Activated T-helper 2 cell treated with anti-CD3 and anti-CD28 coated beads, Interferon-gamma antibody, Interleukin-2, Interleukin-4, amounts not matched to agents 10 μg/mL and 5 μg/mL and 100 μg/mL, durations not matched to agents 14 hours and 24 hours and 36 hours (primary cell): ENCODE results near the gene CCM2. TPM values are rescaled to one million over a fixed set of nuclear protein-coding genes. Genes with fewer than 3 reads are reported as not detected.
"Not testable (repeated sequence)": the region's sequence is repeated elsewhere in the genome, so short reads cannot be mapped to it uniquely, and the experiment has no call there.

ENCODE experiments used
- DNase-seq: peaks from one replicate; pipeline ENCODE4 v3.0.0; 2021; ENCODE audit warnings: low spot score
- H3K27ac Mint-ChIP-seq: one replicate; pipeline ENCODE4 v1.8.0; 2021; ENCODE audit warnings: mixed read lengths
- H3K27me3 Mint-ChIP-seq: one replicate; pipeline ENCODE4 v1.8.0; 2021; ENCODE audit warnings: low read depth, mixed read lengths
- H3K36me3 Mint-ChIP-seq: one replicate; pipeline ENCODE4 v1.8.0; 2021; ENCODE audit warnings: low read depth, mixed read lengths
- H3K4me1 Mint-ChIP-seq: one replicate; pipeline ENCODE4 v1.8.0; 2021; ENCODE audit warnings: low read depth, mixed read lengths
- H3K4me3 Mint-ChIP-seq: one replicate; pipeline ENCODE4 v1.8.0; 2021; ENCODE audit warnings: low read depth, mild to moderate bottlenecking, moderate library complexity, mixed read lengths
- H3K9me3 Mint-ChIP-seq: one replicate; pipeline ENCODE4 v1.8.0; 2021; ENCODE audit warnings: mixed read lengths
- intact Hi-C: fragments of 100-400 bp; cut with micrococcal nuclease; formaldehyde crosslinking; loops from one replicate; pipeline ENCODE4 v1.15.1; 2023
- total RNA-seq: library from RNA; stranded (reverse); gene quantifications from 2 replicates; pipeline ENCODE4 v1.2.3, GENCODE V29; 2022

CCM2 gene
- total RNA-seq, 1 donor from 2014 or later, result 61.3 TPM

DNA sequence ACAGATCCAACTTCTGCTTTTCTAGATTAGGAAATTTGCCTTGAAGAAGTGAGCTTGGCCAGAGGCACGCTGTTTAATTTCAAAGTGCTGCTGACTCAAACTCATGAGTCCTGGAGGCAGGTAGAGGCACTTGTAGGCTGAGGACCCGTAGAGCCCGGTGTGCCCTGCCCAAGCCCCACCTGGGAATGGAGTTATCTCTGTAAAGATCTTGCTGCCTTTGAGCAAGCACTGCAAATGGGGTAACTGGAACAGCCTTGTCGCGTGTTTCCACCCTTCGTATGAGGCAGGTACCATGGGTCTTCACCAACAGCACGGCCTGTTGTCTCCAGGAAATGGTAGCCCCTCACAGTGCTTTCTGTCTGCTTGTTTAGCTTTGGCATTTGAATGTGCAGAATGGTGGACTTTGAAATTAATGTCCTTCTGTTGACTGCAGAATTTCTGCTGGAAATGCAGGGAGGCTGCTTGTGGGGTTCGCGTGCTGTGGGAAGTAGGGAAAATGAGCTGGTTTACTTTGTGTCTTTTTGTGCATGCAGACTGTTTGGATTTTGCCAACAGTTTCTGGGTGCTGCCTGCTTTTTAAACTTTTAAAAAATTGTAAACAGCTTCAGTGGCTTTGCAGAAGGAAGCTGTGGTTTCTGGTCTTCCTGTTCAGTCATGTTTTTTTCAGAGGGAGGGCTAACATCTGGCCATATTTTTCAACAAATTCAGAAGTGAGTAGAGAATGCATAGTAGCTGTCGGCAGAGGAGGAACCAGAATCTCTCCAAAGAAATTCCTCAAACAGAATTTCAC lies 27.2 kb downstream of the CCM2 start:
- intact Hi-C loops, result loop anchor here (1.0 kb wide), 1 partner anchor 48 kb away; the partner anchor contains the start of gene MYO1G

DNA sequence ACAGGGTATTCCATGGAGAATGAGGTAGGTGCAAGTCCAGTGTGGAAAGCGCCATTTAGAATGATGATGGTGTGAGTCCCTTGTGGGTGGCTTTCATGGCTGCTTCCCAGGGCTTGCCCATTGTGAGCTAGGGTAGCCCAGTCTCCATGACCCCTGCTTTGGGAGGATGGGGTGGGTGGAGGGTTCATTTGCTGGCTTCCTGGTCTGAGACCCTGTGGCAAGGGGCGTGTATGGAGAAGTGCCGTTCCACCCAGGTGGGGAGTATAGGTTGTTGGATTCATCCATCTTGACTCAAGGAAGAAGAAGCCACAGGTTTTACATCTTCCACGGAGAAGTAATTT lies 27.7 kb downstream of the CCM2 start:
- Mint-ChIP-seq H3K27ac (peak overlapping the region; percentile 83), H3K27me3 (no peaks in the 10 kb centered on the region), H3K36me3 (peaks cover 65% of the 10 kb centered on the region), H3K9me3 (no peaks in the 10 kb centered on the region), H3K4me3 (peak overlapping the region; percentile 84), H3K4me1 (peaks cover 71% of the 10 kb centered on the region)
- DNase-seq, result no peak
- intact Hi-C loops, result loop anchor here (1.0 to 2.0 kb wide), 2 partner anchors 48 to 83 kb away; partner anchors contain the start of genes MYO1G and TBRG4

More for the DNA sequence above, 27.2 kb downstream of the CCM2 start:
- Mint-ChIP-seq H3K4me3 (peak overlapping the region; percentile 84), H3K27me3 (no peaks in the 10 kb centered on the region), H3K27ac (peak overlapping the region; percentile 83), H3K36me3 (peaks cover 59% of the 10 kb centered on the region), H3K4me1 (peaks cover 65% of the 10 kb centered on the region), H3K9me3 (no peaks in the 10 kb centered on the region)
- peak; percentile 29 for DNase-seq

DNA sequence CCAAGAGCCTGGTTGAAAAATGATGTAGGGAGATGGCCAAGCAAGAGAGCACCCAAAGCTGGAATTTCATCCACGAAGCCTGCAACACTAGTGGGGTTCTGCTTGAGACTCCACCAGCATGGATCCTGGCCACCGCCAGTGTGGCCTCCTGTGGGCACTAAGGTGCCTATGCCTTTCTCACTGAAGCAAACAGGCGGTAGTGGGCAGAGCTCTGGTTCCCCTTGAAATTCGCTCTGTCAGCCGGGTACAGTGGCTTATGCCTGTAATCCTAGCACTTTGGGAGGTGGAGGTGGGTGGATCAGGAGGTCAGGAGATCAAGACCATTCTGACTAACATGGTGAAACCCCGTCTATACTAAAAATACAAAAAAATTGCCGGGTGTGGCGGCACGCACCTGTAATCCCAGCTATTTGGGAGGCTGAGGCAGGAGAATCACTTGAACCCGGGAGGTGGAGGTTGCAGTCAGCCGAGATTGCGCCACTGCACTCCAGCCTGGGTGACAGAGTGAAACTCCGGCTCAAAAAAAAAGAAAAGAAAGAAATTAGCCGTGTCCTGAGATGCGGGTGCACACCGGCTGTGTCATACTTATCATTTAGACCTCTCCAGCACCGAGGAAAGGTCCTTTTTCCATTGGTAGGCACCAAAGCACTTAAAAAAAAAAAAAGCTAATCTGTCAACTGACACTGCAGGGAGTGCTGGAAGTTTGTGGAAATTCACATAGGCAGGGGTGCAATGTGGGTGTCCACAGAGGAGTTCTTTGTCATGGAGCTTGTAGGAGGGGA lies 28.3 kb downstream of the CCM2 start:
- H3K36me3 Mint-ChIP-seq, result peaks cover 71% of the 10 kb centered on the region
- no peaks in the 10 kb centered on the region for H3K27me3 Mint-ChIP-seq
- H3K4me3 Mint-ChIP-seq, result peak overlapping the region; percentile 84
- no peaks in the 10 kb centered on the region for H3K9me3 Mint-ChIP-seq
- H3K27ac Mint-ChIP-seq, result peak overlapping the region; percentile 83
- intact Hi-C loops, result loop anchor here (2.0 kb wide), 1 partner anchor 82 kb away; the partner anchor contains the start of gene TBRG4
- peaks cover 75% of the 10 kb centered on the region for H3K4me1 Mint-ChIP-seq
- DNase-seq, result no peak

DNA sequence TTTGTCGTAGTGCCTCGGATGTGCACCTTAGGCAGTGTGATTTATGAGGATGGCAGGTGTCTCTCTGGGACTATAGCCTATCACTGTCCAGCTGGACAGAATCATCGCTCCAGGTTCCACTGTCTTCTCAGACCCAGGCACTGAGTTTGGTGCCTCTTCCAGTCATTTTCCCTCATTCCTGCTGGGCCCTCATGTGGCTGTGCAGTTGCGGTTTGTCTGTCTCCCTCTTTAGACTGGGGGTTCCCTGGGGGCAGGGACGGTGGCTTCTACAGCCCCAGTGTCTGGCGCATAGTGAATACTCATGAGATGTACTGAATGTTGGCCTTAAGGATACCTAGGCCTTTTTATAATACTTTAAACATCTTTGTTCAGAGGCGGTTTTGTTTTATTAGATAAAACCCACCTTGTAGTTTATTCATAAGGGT lies 28.9 kb downstream of the CCM2 start:
- intact Hi-C loops, result loop anchor here (2.0 kb wide), 1 partner anchor 82 kb away; the partner anchor contains the start of gene TBRG4
- Mint-ChIP-seq H3K9me3 (no peaks in the 10 kb centered on the region), H3K4me1 (peaks cover 78% of the 10 kb centered on the region), H3K27me3 (no peaks in the 10 kb centered on the region), H3K4me3 (peak overlapping the region; percentile 84), H3K36me3 (peaks cover 71% of the 10 kb centered on the region), H3K27ac (peak overlapping the region; percentile 83)
- DNase-seq, result no peak

DNA sequence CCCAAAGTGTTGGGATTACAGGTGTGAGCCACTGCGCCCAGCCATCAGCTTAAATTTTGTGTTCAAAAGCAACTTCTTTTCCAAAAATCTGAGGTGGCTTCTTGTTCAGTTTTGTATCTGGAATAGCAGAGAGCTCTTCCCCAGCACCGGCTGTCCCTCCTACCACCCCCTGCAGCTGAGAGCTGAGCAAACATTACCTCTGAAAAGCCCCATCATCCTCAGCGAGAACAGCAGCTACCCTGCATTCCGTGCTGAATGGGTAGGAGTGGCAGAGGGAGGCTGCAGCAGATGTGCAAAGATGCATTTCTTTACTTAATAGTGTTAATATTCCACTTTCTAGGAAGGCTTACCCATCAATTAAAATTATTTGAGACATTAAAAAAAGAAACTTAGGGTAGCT lies 31.8 kb downstream of the CCM2 start:
- H3K27ac Mint-ChIP-seq, result no peak overlapping the region
- intact Hi-C loops, result loop anchor here (2.0 kb wide), 1 partner anchor 31 kb away; the partner anchor contains the start of gene CCM2
- peaks cover 55% of the 10 kb centered on the region for H3K36me3 Mint-ChIP-seq
- H3K4me3 Mint-ChIP-seq, result no peak overlapping the region
- H3K27me3 Mint-ChIP-seq, result no peaks in the 10 kb centered on the region
- no peaks in the 10 kb centered on the region for H3K9me3 Mint-ChIP-seq
- H3K4me1 Mint-ChIP-seq, result peaks cover 73% of the 10 kb centered on the region
- no peak for DNase-seq

DNA sequence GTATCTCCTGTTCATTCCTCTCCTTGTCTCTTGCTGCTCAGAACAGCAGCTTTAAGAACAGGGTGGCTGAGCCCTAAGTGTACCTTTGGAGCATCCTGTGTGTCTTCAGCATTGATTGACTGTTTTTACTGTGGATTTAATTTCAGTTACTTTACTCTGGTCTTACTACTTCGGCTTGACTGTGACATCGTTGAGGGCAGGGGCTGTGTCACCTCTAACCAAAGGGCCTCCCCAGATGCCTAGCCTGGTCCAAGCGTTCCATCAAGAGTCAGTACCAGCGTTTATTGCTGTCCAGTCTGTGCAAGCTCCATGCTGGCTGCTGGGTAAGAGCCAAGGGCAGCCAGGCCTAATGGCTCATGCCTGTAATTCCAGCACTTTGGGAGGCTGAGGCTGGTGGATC lies 32.4 kb downstream of the CCM2 start:
- DNase-seq, result no peak
- peak overlapping the region; percentile 74 for H3K27ac Mint-ChIP-seq
- intact Hi-C loops, result loop anchor here (2.0 kb wide), 1 partner anchor 32 kb away; the partner anchor contains the start of gene CCM2
- H3K4me3 Mint-ChIP-seq, result peak overlapping the region; percentile 24
- H3K27me3 Mint-ChIP-seq, result no peaks in the 10 kb centered on the region
- no peaks in the 10 kb centered on the region for H3K9me3 Mint-ChIP-seq
- peaks cover 71% of the 10 kb centered on the region for H3K4me1 Mint-ChIP-seq
- peaks cover 55% of the 10 kb centered on the region for H3K36me3 Mint-ChIP-seq

DNA sequence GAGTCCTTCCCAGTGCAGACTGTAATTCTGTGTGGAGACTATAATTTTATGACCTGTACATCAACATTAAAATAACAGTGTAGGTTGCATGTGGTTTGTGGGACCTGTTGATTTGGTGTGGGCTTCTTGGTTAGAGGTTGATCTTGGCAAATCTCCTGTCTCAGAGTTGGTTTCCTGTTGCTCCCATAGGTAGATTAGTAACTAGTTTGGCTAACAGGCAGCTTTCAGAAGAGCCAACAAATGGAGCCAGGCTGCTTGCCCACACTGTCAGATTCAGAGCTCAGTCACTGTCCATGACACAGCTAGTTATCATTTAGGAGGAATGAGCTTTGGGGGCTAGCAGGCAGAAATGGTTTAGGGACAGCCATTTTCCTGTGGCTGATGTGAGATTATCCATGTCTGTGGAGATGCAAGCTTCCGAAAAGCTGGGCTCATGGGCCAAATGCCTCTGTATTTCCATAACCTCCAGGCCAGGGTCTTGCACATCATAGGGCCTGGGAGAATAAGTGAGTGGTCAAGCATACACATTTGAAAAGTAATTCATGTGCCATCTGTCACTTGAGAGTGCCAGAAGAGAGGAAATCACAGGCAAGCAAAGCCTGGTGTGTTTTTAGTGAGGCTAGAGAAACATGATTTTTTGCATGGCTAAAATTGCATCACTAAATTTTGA lies 33.4 kb downstream of the CCM2 start:
- Mint-ChIP-seq H3K9me3 (no peaks in the 10 kb centered on the region), H3K27me3 (no peaks in the 10 kb centered on the region), H3K36me3 (peaks cover 54% of the 10 kb centered on the region), H3K4me3 (peak overlapping the region; percentile 7), H3K4me1 (peaks cover 70% of the 10 kb centered on the region), H3K27ac (peak overlapping the region; percentile 74)
- intact Hi-C loops, result loop anchor here (2.0 kb wide), 1 partner anchor 33 kb away; the partner anchor contains the start of gene CCM2
- DNase-seq, result no peak

DNA sequence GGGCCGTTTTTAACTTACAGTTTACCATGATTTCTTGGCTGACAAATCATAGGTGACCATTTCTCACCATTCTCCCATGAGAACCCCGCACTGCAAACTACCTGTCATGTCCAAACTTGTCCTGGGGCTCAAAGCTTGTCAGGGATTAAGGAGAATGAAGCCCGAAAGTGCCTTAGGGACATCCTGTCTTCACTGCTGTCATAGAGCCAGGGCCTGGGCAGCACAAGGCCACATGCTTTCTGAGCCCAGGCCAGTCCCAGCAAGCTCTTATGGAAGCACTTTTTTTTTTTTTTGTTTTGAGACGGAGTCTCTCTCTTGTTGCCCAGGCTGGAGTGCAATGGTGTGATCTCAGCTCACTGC lies 33.9 kb downstream of the CCM2 start:
- Mint-ChIP-seq H3K4me1 (peaks cover 69% of the 10 kb centered on the region), H3K36me3 (peaks cover 54% of the 10 kb centered on the region), H3K27ac (peak overlapping the region; percentile 74), H3K4me3 (peak overlapping the region; percentile 26), H3K9me3 (no peaks in the 10 kb centered on the region), H3K27me3 (no peaks in the 10 kb centered on the region)
- no peak for DNase-seq
- intact Hi-C loops, result loop anchor here (2.0 kb wide), 1 partner anchor 33 kb away; the partner anchor contains the start of gene CCM2

DNA sequence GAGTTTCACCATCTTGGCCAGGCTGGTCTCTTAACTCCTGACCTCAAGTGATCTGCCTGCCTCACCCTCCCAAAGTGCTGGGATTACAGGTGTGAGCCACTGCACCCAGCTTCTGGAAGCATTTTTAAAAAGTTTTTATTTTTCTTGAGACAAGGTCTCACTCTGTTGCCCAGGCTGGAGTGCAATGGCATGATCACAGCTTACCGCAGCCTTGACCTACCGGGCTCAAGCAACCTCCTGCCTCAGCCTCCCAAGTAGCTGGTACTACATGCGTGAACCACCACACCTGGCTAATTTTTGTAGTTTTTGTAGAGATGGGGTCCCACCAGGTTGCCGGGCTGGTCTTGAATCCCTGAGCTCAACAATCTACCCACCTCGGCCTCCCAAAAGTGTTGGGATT lies 34.7 kb downstream of the CCM2 start:
- intact Hi-C loops, H3K9me3 Mint-ChIP-seq, H3K4me3 Mint-ChIP-seq, H3K27me3 Mint-ChIP-seq, DNase-seq: not testable (repeated sequence)
- H3K36me3 Mint-ChIP-seq, result peaks cover 53% of the 10 kb centered on the region
- peaks cover 65% of the 10 kb centered on the region for H3K4me1 Mint-ChIP-seq
- peak overlapping the region; percentile 19 for H3K27ac Mint-ChIP-seq

DNA sequence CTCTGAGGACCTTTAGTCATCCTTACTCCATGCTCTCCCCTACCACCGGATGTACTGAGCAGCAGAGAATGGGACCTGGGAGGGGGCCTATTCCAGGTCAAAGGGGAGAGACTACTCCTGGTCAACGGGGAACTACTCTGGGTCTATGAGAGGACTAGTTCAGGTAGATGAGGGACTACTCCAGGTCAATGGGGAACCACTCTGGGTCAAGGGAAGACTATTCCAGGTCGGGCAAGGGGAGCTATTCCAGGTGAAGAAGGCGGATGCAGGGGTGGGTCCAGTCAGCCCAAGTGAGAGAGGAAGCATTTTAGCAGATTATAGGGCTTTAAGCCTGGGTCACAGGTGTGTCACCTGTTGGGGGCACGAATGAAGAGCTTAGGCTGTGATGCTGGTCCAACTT lies 35.4 kb downstream of the CCM2 start:
- Mint-ChIP-seq H3K9me3 (no peaks in the 10 kb centered on the region), H3K27me3 (no peaks in the 10 kb centered on the region), H3K36me3 (peaks cover 52% of the 10 kb centered on the region), H3K4me3 (peak overlapping the region; percentile 14), H3K27ac (peak overlapping the region; percentile 80), H3K4me1 (peaks cover 62% of the 10 kb centered on the region)
- no peak for DNase-seq
- intact Hi-C loops, result no loop called here

DNA sequence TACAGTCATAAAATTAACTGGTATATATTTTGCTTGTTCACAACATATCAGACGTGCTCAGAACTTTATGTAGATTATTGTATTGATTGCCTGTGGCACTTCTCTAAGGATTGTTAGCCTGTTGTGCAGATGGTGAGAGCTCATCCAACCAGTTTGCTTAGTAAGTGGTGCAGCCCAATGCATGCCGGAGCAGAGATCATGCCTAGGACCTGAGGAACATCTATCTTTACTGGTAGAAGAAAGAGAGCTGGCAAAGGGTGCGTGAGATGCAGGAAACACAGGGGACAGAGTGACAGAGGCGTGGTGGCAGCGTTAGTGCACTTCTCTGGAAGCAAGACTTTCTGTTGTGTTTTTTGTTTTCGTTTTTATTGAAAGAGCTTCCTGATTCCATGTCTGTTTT lies 35.9 kb downstream of the CCM2 start:
- no peaks in the 10 kb centered on the region for H3K27me3 Mint-ChIP-seq
- DNase-seq, result no peak
- peaks cover 62% of the 10 kb centered on the region for H3K4me1 Mint-ChIP-seq
- H3K9me3 Mint-ChIP-seq, result no peaks in the 10 kb centered on the region
- intact Hi-C loops, result no loop called here
- peaks cover 57% of the 10 kb centered on the region for H3K36me3 Mint-ChIP-seq
- peak overlapping the region; percentile 84 for H3K27ac Mint-ChIP-seq
- H3K4me3 Mint-ChIP-seq, result peak overlapping the region; percentile 65

DNA sequence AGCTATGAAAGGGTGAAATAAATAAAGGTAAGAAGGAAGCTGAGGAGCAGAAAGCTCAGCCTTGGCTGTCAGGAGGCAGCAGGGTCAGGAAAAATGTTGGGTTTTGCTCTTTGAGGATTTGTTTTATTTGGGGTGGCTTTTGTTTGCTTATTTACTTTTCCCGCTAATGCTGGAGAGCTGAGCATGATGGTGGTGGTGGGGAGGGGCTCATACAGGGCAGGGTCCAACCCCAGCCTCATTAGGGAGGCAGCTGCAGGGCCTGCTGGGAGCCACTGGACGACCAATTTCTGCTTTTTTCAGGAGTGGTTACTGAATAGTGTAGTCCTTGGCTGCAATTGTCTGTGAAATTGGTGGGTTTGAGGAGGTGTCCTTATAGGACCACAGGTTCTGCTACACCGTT lies 36.3 kb downstream of the CCM2 start:
- intact Hi-C loops, result no loop called here
- Mint-ChIP-seq H3K4me1 (peaks cover 62% of the 10 kb centered on the region), H3K27me3 (no peaks in the 10 kb centered on the region), H3K36me3 (peaks cover 62% of the 10 kb centered on the region), H3K9me3 (no peaks in the 10 kb centered on the region), H3K4me3 (peak overlapping the region; percentile 65), H3K27ac (peak overlapping the region; percentile 84)
- no peak for DNase-seq
